ENCODE data around the gene AVEN.

Gene AVEN

DNA sequence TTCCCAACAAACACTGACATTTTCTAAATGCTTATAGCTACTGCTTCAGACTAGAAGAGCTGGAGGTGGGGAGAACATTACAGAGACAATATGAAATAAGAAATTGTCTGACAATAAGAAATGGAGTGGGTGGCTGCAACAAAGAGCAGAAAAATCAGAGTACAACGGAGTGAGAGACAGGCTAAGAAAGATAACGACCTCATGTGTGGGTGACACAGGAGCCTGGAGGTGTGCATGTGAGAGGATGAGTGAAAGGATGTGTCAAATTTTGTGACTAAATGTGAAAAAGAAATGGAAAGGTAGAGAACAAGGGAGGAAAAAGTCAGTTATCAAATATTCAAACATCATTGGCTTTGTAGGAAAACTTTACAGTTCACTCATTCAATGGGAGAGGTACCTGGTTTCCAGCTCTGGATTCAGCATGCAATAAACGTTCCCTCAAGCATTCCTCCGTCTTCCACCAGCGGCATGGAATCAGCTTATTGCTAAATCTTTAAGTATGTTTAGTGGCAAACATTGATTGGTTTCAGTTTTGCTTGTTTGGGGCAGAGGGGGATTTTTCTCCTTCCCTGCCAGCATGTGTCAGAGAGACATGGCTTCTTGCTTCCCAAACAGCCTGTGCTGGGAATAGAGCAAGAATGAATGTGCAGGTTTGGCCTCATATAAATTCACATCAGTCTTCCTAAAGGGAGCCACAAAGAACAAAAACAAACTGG lies 174.5 kb downstream of the AVEN start:
- no peak for TF ChIP-seq CTCF (IDR thresholded peaks at IDR 0.05; ENCODE audit: insufficient read depth, low read depth, low read length, missing control alignments)
- H3K4me3 ChIP-seq (ENCODE audit: low read depth, low read length), result no peak overlapping the region
- no peak for DNase-seq (ENCODE audit: low read depth)

DNA sequence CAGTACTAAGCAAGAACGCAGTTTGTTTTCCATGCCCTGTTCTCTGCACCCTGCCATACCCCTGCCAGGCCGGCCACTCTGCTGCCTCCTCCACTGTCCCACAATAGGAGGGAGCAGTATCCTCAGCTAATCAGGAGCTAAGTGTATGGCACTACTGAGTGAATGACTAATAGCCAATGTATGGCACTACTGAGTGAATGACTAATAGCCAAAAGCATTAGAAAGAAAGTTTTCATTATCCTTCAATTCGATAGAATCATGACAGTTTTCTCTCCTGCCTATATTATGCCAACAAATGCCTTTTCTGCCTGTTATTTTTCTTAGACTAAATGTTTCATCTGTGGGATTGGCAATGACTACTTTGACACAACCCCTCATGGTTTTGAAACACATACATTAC lies 178.2 kb downstream of the AVEN start:
- H3K4me3 ChIP-seq (ENCODE audit: low read depth, low read length), result no peak overlapping the region
- no peak for DNase-seq (ENCODE audit: low read depth)
- TF ChIP-seq CTCF (IDR thresholded peaks at IDR 0.05; ENCODE audit: insufficient read depth, low read depth, low read length, missing control alignments), result no peak

DNA sequence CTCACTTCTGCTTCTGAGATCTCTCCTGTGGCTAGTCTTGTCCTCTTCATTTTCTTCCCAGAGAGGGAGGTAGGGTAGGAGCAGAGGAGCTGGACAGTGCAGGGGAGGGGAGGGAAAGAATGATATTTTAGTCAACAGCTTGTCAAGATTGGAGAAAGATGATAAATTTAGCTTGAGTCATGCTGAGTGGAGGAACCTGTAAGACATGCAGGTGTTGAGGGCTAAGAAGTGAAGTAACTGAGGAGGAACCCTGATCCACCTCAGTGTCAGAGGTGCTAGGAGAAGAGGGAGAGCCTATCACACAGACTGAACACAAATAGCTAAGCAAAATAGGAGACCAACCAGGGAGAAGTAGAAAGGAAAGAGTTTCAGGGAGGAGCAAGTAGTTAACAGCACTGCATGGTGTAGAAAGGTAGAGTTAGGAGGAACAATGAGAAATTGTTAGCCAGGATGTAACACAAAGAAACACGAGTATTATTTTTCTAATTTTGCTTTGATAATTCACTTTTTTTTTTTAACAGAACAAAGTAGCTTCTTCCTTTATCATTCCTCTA lies 178.9 kb downstream of the AVEN start:
- H3K4me3 ChIP-seq (ENCODE audit: low read depth, low read length), result no peak overlapping the region
- DNase-seq (ENCODE audit: low read depth), result no peak
- no peak for TF ChIP-seq CTCF (IDR thresholded peaks at IDR 0.05; ENCODE audit: insufficient read depth, low read depth, low read length, missing control alignments)

DNA sequence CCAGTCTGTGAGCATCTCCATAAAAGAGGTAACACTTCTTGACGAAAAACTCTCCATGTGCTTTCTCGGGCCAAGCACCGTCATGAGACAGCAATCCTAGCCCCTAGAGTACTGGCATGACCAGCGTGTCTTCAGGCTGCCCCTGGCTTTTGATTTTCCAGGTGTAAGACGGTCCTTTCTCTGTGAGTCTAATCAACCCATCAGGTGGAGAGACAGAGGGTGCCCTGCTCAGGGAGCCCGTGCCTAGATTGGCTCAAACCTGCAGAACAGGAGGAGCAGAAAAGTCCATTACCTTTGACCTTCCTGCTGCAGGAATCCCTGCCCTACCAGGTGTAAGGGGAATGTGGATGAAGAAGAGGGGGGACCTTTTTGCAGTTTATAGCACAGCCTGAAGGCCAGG lies 180.2 kb downstream of the AVEN start:
- DNase-seq (ENCODE audit: low read depth), result no peak
- no peak for TF ChIP-seq CTCF (IDR thresholded peaks at IDR 0.05; ENCODE audit: insufficient read depth, low read depth, low read length, missing control alignments)
- H3K4me3 ChIP-seq (ENCODE audit: low read depth, low read length), result no peak overlapping the region

- no peak overlapping the region for H3K4me3 ChIP-seq (ENCODE audit: low read depth, low read length)
- no peak for DNase-seq (ENCODE audit: low read depth)
- no peak for TF ChIP-seq CTCF (IDR thresholded peaks at IDR 0.05; ENCODE audit: insufficient read depth, low read depth, low read length, missing control alignments)
Observed at GRCh38 chr15:33857726-33858125, 181.3 kb downstream of the AVEN start.

- no peak for DNase-seq (ENCODE audit: low read depth)
- H3K4me3 ChIP-seq (ENCODE audit: low read depth, low read length), result no peak overlapping the region
- TF ChIP-seq CTCF (IDR thresholded peaks at IDR 0.05; ENCODE audit: insufficient read depth, low read depth, low read length, missing control alignments), result no peak
Observed at GRCh38 chr15:33852570-33852969, 186.4 kb downstream of the AVEN start.

- DNase-seq (ENCODE audit: low read depth), result no peak
- H3K4me3 ChIP-seq (ENCODE audit: low read depth, low read length), result no peak overlapping the region
- no peak for TF ChIP-seq CTCF (IDR thresholded peaks at IDR 0.05; ENCODE audit: insufficient read depth, low read depth, low read length, missing control alignments)
Observed at GRCh38 chr15:33852094-33852493, 186.9 kb downstream of the AVEN start.

Data from GM12865 (cell line).